IMR-90 (cell line): ENCODE data around the gene TSN. TPM values are rescaled to one million over a fixed set of nuclear protein-coding genes. Genes with fewer than 3 reads are reported as not detected.

ENCODE experiments used
- polyA plus RNA-seq, 3 experiments: library from polyadenylated mRNA; depleted of rRNA; stranded (reverse); fragments of >200 nt; gene quantifications; 2 replicates each; pipeline ENCODE4 v1.2.3, GENCODE V29; 2012; ENCODE audit warnings: low replicate concordance in 1 of 3
- total RNA-seq: library from RNA; depleted of rRNA; stranded (reverse); fragments of >200 nt; gene quantifications from 2 replicates; pipeline ENCODE4 v1.2.3, GENCODE V29; 2012; rRNA removed

TSN gene
- total and polyA plus RNA-seq, 2 of the 4 experiments (the other 2 are of a cell fraction), result 31.0 to 56.3 TPM

Other genes with a start within 250 kb of the TSN start
- under 0.01 TPM in 2 replicates for gene RNU4ATAC, start 224.8 kb upstream of the TSN start, total RNA-seq
- not detected in 2 replicates for gene RNU4ATAC, start 224.8 kb upstream of the TSN start, polyA plus RNA-seq (2012; rRNA removed)
- gene CLASP1, start 106.2 kb upstream of the TSN start, total RNA-seq, result 33.7 and 45.8 TPM in 2 replicates
- 11.1 and 12.3 TPM in 2 replicates for gene CLASP1, start 106.2 kb upstream of the TSN start, polyA plus RNA-seq (2012; rRNA removed)
- 19.5 and 47.8 TPM in 2 replicates for gene NIFK, start 18.8 kb upstream of the TSN start, total RNA-seq
- 22.7 and 24.3 TPM in 2 replicates for gene NIFK, start 18.8 kb upstream of the TSN start, polyA plus RNA-seq (2012; rRNA removed)